DMS114 treated with DMSO at 0.1 percent for 48 hours (cell line): ENCODE results near the gene PLA2G6.
"Not testable (repeated sequence)": the region's sequence is repeated elsewhere in the genome, so short reads cannot be mapped to it uniquely, and the experiment has no call there.

Experiments used
- DNase-seq: peaks from one replicate; lab custom pipeline; 2025; ENCODE audit not compliant: unreplicated experiment; lab: John Stamatoyannopoulos, UW

The PLA2G6 gene

DNA sequence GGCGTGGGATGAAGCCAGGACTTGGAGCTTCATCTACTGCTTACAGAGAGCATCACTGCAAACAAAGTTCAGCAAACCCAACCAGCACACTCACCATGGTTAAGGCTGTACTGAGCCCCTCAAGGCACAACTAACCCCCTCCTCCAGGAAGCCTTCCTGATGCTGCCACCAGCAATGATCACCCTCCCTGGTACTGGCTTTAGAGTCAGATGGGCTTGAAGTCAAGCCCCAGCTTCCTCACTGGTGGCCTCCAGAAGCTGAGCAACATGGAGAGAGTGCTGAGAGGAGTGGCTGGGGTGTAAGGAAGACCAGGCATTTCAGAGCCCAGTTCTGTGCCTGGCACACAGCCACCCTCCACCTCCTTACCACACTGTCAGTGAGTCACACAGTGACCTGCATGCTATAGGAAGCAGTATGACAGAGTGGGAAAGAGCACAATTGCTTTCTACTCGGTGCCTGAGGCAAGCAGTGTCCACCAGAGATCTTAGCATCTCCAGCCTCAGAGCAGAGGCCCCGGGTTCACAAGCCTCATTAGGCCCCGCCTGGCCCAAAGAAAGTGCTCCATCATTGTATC, 46.4 kb downstream of the PLA2G6 start:
- DNase-seq: no peak

DNA sequence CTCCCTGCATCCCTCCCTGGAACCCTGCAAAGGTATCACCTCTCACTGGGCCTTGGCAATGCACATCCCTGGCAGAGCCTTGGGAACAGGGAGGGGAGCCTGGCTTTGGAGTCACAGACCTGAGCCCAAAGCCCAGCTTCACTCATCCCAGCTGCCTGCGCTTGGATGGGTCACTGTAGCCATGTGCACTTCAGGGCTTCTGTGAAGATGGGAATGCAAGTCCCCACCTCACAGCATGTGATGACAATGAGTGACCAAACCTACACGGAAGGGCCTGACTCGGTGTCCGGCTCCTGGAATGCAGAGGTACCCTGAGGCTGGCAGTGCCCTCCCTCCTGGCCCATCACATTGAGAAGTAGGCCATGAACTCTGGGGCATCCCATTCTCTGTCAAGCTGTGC, 48.3 kb downstream of the PLA2G6 start:
- no peak for DNase-seq

DNA sequence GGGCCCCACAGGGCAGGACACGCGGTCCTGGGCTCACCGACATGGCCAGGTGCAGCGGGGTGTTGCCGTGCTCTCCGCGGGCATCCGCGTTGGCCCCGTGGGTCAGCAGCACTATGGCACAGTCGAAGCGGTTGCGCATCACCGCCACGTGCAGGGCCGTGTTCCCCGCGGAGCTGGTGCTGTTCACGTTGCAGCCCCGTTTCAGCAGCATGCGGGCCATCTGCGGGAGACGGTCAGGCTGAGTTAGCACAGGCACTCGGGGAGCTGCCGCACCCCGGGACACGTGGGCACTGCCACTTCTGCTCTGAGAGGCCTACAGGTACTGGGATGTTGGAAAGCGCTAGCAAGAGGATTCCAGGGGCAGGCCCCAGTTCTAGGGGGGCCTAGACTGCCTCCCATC, 48.8 kb downstream of the PLA2G6 start:
- DNase-seq: no peak

DNA sequence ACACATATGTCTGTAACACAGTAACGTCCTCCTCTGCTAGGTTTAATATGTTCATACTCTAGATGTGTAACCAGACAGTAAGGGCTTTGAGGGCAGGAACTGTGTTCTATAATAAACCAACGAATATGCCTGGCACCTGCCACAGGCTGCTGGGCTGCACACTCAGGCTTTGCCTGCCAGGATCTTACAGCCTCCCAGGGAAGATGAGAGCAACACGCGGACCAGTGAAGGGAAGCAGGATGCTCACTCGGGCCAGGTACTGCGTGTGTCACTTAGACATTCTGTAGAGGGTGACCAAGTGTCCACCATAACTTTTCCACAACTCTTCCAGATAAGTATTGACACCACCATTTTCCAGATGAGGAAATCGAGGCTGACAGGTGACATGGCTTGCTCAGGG, 49.5 kb downstream of the PLA2G6 start:
- DNase-seq: no peak

DNA sequence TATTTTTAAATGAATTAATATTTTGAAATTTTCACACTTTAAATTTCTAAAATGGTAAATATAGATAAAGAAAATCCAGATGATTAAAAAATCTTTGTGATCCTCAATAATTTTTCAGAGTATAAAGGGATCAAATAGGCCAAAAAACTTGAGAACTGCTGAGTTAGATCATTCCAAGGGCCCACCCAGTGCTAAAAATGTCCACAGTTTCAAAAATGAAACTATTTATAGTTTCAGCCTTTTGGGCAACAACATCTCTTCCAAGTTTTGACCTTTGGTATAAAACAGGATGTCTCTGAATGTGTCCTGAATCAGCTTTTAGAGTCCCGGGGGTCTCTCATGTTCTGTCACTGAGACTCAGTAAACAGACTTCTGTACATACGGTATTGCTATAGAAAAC, 50.2 kb downstream of the PLA2G6 start:
- no peak for DNase-seq

DNA sequence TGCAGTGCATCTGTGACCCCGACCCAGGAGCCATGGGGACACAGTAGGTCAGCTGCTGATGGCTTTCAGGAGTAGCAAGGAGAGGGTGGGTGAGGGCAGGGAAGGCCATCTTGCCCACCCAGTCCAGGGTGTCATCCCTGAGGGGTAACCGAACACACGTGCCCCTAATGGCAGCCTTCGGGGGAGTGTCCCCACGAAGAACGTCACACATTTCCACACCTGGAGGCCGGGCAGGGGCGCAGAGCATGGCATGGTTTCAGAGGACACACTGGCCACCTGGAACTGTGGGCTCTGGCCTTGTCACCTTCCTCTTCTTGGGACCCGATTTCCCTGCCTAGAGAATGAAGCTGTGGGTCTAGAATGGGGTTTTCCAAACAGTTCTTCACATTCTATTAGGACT, 51.8 kb downstream of the PLA2G6 start:
- DNase-seq: no peak

DNA sequence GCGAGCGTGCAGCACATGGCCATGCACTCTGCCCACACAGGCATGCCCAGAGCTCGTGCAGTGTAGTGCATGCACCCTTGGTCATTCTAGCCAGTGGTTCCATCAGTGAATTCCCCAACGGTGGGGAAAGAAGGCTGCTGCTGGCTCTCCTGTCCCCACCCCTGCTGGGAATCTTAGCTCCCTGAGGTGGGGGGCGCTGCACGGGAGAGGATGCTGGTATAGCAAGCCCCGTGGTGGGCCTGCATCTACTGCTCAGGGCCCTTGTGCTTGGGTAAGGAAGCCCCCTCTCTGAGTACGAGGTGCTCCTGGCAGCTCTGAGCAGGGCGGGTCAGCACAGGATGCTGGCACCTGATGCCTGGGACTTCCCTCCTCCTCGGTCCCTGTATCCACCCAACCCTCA, 52.6 kb downstream of the PLA2G6 start:
- DNase-seq: no peak

DNA sequence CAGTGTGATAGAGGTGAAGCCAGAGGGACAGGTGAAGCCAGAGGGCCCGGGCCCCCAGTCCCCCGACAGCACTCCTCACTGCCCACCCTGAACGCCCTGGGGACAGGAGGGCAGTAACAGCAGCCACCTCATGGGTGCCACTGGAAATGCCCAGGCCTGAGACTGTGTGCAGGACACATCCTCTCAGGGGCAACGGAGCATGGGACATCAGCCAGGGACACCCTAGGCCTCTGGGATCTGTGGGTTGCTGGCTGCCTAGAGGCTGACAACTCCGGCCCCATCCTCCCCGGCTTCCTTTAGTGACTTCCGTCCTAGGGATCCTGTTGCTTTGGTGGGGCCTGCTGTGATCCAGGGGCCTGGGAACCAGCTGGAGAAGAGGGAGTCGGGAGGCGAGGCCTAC, 53.8 kb downstream of the PLA2G6 start:
- DNase-seq: no peak

DNA sequence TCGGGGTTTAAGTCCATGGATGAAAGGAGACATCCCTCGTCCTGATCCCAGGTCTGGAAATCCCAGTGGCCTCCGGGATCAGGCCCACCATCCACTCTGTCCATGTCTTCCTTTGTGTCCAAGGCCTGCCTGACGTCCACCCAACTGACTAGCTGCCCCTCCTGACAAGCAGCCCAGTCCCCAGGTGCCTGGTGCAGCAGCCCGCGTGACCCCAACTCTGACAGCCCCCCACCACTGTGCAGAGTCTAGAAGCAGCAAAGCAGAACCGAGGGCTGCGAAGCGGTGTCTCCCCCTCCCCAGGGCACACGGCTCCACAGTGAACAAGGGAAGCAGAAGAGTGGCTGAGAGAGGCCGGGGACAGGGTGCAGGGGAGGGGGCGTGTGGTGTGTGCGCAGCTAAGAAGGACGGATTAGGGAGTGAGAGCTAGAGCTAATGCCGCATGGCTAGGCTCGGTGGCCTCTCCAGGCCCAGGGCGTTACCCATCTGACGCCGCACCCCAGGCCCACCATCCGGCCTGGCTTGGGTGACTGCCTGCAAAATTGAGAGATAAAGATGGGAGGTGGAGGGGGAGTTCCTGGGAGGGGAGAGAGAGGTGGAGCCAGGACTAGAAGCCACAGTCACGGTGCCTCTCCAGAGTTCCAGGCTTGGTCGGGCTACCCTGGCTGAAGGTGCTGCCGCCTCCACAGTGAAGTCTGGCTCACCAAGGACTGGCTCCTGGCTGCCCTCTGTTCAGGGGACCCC, 54.5 kb downstream of the PLA2G6 start:
- DNase-seq: no peak

DNA sequence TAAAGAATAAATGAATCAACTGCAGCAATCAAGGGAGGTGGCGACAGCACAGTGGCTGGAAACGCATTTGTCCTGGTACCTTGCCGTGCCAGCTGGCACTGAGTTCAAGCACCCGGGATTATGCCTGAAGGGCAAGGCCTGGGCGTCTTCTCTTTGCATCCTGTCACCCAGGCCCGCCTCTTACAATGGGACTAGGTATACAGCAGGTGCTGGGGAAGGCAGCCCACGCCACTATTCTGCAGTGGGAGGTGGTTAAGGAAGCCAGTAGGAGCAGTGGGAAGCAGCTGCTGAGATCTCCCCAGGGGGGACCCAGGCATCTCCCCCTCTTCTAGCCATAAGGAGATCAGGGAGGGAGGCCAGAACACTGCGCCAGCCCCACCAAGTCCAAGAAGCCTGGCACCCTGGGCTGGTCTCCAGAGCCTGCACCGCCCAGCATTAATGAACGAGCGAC, 55.9 kb downstream of the PLA2G6 start:
- DNase-seq: no peak

DNA sequence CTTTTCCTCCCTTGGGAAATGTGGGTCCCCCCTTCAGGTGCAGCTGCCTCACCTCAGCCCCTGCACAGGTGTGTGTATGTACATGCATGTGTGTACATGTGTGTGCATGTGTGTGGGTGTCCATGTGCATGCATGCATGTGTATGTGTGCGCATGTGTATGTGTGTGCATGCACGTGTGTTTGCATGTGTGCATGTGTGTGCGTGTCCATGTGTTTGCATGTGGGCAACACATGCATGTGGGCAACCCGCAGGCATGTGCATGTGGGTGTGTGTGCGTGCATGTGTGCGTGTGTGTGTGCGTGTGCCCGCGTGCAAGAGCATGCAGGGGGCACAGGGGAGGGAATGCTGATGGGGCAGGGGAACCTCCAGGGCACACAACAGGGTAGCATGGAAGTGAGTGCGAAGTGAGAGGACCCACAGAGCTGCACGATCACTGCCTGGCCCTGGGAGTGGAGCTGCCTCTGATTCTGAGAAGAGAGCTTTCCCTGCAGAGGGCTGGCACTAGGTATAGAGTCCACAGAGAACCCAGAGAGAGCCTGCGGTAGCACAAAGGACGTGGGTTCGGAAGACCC, 56.5 kb downstream of the PLA2G6 start:
- DNase-seq: no peak

DNA sequence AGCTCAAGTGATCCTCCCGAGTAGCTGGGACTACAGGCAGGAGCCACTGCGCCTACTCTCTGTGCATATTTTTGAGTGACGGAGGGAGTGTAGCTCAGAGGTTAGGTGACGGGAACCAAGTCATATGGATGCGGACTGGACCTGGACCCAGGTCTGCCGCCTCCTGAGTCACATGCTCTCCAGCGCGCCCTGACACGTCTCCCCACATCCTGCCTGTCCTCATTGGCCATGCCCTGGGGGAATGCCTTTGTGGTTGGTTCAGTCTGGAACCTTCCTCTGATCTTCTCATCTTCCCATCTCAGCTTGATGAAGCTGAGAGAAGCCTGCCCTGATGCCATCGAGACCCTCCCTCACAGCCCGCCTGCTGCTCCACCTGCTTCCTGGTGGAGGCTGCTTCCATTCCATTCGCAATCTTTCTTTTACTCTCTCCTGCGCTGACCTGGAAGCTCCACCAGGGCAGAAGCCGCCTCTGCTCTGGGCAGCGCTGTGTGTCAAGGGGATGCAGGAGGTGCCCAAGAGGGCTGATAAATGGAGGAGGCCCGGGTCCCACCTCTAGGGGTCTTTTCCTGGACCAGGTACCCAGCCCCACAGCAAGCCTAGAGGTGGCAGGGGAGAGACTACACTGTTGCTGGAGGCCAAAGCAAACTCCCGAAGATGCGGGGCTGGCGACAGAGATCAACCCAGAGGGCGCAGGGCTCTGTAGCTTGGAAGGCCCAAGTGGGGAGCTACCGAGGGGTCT, 57.2 kb downstream of the PLA2G6 start:
- no peak for DNase-seq

DNA sequence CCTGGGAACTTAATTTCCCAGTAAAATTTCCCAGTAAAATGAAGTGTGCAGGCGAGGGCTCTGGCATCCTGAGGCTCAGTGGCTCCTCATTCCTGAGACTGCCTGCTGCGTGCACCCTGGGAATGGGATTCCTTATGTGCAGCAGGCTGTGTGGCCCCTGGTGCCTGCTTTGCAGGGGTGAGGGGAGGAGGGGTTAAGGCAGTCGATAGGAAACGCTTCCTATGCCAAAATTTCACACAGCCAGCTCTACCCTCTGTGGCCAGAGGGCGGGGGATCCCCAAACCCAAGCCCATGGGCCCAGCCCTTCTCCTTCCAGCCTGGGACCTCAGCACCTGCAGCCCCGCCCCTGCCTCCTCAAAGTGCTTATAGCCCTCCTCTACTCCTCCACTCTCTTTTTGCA, 59.0 kb downstream of the PLA2G6 start:
- DNase-seq: no peak

DNA sequence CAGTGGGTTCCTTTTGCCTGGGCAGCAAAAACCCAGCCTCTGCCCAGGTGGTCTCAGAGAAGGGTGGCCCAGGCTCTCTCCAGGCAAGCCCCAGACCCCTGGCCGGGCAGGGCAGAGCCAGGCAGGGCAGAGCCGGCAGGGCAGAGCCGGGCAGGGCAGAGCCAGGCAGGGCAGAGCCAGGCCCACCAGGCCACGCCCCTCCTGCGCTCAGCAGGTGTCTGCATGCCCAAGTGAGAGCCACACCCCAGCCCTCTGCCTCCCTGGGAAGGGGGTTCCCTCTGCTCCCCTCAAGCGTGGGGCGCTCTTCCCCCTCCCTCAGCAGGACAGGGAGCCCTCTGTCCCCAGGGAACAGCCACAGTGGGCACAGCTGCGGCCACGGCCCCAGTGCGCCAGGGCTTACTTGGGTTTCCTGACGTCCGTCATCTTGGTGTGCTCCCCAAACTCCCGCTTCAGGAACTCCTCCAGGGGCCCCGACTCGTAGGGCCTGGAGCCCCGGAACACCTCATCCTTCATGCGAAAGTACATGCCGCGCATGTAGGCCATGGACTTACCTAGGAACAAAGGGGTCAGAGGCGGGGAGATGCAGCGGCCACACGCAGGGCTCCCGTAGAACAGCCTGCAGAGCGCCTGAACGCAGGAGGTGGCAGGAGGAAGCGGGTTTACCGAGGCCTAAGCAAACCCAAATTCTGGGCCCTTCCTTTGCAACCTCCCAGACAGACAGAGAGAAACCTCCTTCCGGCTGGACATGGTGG, 61.1 kb downstream of the PLA2G6 start:
- DNase-seq: no peak

DNA sequence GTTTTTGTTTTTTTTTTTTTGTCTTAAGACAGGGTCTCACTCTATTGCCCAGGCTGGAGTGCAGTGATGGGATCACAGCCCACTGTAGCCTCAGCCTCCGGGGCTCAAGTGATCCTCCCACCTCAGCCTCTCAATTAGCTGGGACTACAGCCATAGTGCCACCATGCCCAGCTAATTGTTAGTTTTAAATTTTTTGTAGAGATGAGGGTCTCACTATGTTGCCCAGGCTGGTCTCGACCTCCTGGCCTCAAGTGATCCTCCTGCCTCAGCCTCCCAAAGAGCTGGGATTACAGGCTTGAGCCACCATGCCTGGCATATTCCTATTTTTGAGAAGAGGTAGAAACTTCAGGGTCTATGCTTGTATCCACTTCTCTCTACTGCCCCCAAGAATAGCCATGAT, 62.9 kb downstream of the PLA2G6 start:
- not testable (repeated sequence) for DNase-seq

DNA sequence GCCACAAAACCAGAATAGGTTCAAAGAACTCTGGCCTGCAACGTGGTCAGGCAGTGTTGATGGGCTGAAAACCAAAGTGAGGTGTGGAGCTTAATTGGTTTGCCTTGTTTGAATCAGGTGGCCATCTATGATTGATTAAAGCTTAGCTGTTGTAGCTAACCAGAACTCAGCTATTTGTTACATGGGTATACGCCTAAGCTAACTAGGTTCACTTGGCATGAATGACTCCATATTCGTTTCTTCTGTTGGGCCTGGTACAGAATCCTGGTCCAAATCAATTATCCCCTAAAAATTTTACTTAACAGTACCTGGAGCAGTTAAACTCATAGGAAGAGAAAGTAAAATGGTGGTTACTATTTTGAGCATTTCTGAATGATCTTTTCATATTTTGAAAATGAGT, 63.4 kb downstream of the PLA2G6 start:
- DNase-seq: no peak

DNA sequence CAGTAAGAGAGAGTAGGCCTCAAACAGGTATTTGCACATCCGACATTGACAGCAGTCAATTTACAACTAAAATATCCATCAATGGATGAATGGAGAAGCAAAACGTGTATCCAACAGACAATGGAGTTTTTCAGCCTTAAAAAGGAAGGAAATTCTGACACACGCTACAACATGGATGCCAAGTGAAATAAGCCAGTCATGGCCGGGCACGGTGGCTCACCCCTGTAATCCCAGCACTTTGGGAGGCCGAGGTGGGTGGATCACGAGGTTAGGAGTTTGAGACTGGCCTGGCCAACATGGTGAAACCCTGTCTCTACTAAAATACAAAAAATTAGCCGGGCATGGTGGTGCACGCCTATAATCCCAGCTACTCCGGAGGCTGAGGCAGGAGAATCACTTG, 64.1 kb downstream of the PLA2G6 start:
- not testable (repeated sequence) for DNase-seq

DNA sequence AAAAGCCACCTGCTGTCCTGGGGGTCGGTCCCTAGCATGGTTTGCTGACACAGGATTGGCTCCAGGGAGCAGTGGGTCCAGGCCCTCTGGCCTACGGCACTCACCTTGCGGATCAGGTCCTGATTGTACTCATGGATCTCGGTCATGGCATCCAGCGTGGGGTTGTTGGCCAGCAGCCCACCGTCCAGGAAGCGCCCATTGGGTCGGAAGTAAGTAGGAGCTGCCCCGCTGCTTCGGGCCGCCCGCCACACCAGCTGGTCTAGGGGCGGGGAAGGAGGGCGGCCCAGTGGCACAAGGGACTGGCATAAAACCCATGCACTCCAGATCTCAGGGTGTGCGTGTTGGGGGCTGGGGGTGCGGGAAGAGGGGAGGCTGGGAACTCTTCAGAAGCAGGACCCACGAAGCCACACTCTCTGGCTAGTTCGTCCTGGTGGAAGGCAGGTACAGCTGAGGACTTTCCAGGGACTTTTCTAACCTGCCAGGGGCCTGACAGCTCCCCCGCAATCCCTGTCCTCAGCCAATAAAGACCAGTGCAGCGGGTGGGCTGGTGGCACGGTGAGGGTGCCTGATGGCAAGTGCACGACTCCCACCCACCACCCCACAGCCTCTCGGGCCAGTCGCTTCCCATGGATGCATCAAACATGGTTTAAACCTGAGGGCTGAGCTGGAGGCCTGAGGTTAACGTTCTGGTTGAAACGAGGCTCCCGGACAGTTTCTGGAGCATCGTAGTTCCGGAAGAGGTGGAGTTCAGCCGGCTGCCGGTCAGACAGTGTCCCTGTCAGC, 66.0 kb downstream of the PLA2G6 start:
- DNase-seq: no peak

DNA sequence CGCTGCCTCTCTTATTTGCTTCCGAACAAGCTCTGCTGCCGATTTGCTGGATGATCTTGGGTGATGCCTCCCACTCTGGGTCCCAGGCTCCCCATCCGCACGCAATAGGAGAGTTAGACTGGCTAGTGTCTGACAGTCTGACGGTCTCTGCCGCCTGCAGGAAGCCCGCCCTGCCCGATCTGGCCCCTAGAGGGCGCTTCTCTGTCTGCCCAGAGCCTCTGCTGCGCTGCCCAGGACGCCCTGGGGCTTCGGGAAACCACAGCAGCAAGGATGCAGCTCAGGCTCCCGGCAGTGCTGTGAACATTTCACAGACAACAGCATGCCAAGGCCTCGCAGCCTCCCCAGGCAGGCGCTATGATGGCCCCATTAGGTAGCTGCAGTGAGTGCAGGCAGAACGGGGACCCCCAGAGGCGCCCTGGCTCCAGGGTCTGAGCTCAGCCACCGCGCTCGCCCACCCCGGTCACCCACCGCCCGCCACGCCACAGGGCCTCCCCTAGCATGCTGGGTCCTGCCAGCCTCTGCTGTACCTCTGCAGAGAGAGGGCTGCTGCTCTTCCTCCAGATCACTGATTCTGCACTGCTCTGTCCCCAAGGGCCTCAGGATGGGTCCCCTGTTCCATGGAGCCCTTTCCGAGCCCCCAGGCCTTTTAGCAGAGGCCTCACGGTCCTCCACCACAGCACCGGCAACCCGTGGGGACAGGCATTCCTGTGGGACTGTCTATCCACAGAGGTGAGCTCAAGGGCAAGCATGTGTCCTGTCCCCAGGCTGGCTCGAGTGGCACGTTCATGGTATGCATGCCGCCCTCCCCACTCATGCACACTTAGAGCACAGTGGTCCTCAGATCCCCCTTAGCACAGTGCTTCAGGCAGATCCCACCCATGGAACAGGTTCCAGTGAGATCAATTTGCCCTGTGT, 66.9 kb downstream of the PLA2G6 start:
- DNase-seq: peak; percentile 10
